ENCODE measurements around the gene TIGD7.

TIGD7 gene

GRCh38 chr16:3266873-3267537, 38.2 kb downstream of the TIGD7 start:
- Histone ChIP-seq H3K9ac (ENCODE audit: low read length) (no peak overlapping the region), H3K79me2 (ENCODE audit: insufficient read depth, low read length) (no peaks in the 10 kb centered on the region), H2AFZ (ENCODE audit: low read depth, low read length, severe bottlenecking) (peak overlapping the region; percentile 21), H3F3A (ENCODE audit: insufficient read depth) (peaks cover 9% of the 10 kb centered on the region), H3K9me3 (ENCODE audit: insufficient read depth, low read length) (no peaks in the 10 kb centered on the region), H3K9me2 (replicated peaks; ENCODE audit: insufficient read depth, low read length) (no peaks in the 10 kb centered on the region), H3K4me3 (ENCODE audit: insufficient read depth, low read length, poor library complexity, severe bottlenecking) (no peak overlapping the region), H3K27me3 (ENCODE audit: low read length) (no peaks in the 10 kb centered on the region), H3K4me2 (ENCODE audit: low read depth, low read length, poor library complexity, severe bottlenecking) (no peak overlapping the region), H4K20me1 (ENCODE audit: low read depth, low read length) (no peaks in the 10 kb centered on the region), H3K27ac (ENCODE audit: low read depth, low read length) (no peak overlapping the region), H3K36me3 (ENCODE audit: low read length) (no peaks in the 10 kb centered on the region)
- TF ChIP-seq CTCF (IDR thresholded peaks at IDR 0.05; ENCODE audit: insufficient read depth, low read length, poor library complexity, severe bottlenecking): peak; percentile 68
- TF ChIP-seq EZH2phosphoT487 (conservative IDR thresholded peaks at IDR 0.05; ENCODE audit: low read length): no peak

GRCh38 chr16:3264137-3265036, 40.8 kb downstream of the TIGD7 start:
- no peaks in the 10 kb centered on the region for H3K27me3 ChIP-seq (ENCODE audit: low read length)
- no peaks in the 10 kb centered on the region for H3K9me3 ChIP-seq (ENCODE audit: insufficient read depth, low read length)
- H3K4me3 ChIP-seq (ENCODE audit: insufficient read depth, low read length, poor library complexity, severe bottlenecking): peak overlapping the region; percentile 79
- no peaks in the 10 kb centered on the region for H3K36me3 ChIP-seq (ENCODE audit: low read length)
- H2AFZ ChIP-seq (ENCODE audit: low read depth, low read length, severe bottlenecking): peak overlapping the region; percentile 78
- H3K4me2 ChIP-seq (ENCODE audit: low read depth, low read length, poor library complexity, severe bottlenecking): peak overlapping the region; percentile 72
- no peaks in the 10 kb centered on the region for H3K9me2 ChIP-seq (replicated peaks; ENCODE audit: insufficient read depth, low read length)
- no peaks in the 10 kb centered on the region for H4K20me1 ChIP-seq (ENCODE audit: low read depth, low read length)
- TF ChIP-seq EZH2phosphoT487 (conservative IDR thresholded peaks at IDR 0.05; ENCODE audit: low read length): no peak
- no peak for TF ChIP-seq CTCF (IDR thresholded peaks at IDR 0.05; ENCODE audit: insufficient read depth, low read length, poor library complexity, severe bottlenecking)
- H3F3A ChIP-seq (ENCODE audit: insufficient read depth): peaks cover 9% of the 10 kb centered on the region
- H3K9ac ChIP-seq (ENCODE audit: low read length): peak overlapping the region; percentile 93
- no peaks in the 10 kb centered on the region for H3K79me2 ChIP-seq (ENCODE audit: insufficient read depth, low read length)
- H3K27ac ChIP-seq (ENCODE audit: low read depth, low read length): peak overlapping the region; percentile 76

GRCh38 chr16:3262517-3262916, 42.7 kb downstream of the TIGD7 start:
- no peak overlapping the region for H3K27ac ChIP-seq (ENCODE audit: low read depth, low read length)
- no peaks in the 10 kb centered on the region for H4K20me1 ChIP-seq (ENCODE audit: low read depth, low read length)
- H3K27me3 ChIP-seq (ENCODE audit: low read length): no peaks in the 10 kb centered on the region
- H2AFZ ChIP-seq (ENCODE audit: low read depth, low read length, severe bottlenecking): no peak overlapping the region
- H3F3A ChIP-seq (ENCODE audit: insufficient read depth): peaks cover 9% of the 10 kb centered on the region
- H3K36me3 ChIP-seq (ENCODE audit: low read length): no peaks in the 10 kb centered on the region
- no peaks in the 10 kb centered on the region for H3K79me2 ChIP-seq (ENCODE audit: insufficient read depth, low read length)
- no peaks in the 10 kb centered on the region for H3K9me3 ChIP-seq (ENCODE audit: insufficient read depth, low read length)
- no peak overlapping the region for H3K9ac ChIP-seq (ENCODE audit: low read length)
- no peak for TF ChIP-seq EZH2phosphoT487 (conservative IDR thresholded peaks at IDR 0.05; ENCODE audit: low read length)
- TF ChIP-seq CTCF (IDR thresholded peaks at IDR 0.05; ENCODE audit: insufficient read depth, low read length, poor library complexity, severe bottlenecking): no peak
- no peak overlapping the region for H3K4me2 ChIP-seq (ENCODE audit: low read depth, low read length, poor library complexity, severe bottlenecking)
- H3K9me2 ChIP-seq (replicated peaks; ENCODE audit: insufficient read depth, low read length): no peaks in the 10 kb centered on the region
- no peak overlapping the region for H3K4me3 ChIP-seq (ENCODE audit: insufficient read depth, low read length, poor library complexity, severe bottlenecking)
